Measurements from ENCODE around the gene ATXN1.

The ATXN1 gene

GRCh38 chr6:16343593-16343992, 417.7 kb downstream of the ATXN1 start:
- TF ChIP-seq GATA2 (IDR thresholded peaks at IDR 0.05; ENCODE audit: low read depth, low read length) (no peak), GATA3 (IDR thresholded peaks at IDR 0.05; ENCODE audit: low read depth, low read length) (no peak)

DNA sequence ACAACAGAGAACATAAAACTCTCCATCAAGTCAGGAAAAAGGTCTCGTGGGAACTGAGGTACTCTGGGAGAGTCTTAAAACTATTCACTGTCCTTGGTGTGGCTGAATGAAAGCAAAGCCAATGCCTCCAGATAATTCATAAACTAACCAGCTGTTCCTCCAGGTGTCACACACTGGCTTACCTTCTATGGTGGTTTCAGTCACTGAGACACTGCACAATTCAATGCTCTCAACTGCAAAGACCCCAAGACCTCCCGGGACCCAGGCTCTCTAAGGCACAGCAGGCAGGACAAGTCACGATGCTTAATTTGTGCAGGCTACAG, 422.0 kb downstream of the ATXN1 start:
- TF ChIP-seq GATA2 (IDR thresholded peaks at IDR 0.05; ENCODE audit: low read depth, low read length) (no peak), GATA3 (IDR thresholded peaks at IDR 0.05; ENCODE audit: low read depth, low read length) (no peak)

- TF ChIP-seq GATA3 (IDR thresholded peaks at IDR 0.05; ENCODE audit: low read depth, low read length) (no peak), GATA2 (IDR thresholded peaks at IDR 0.05; ENCODE audit: low read depth, low read length) (no peak)
These were observed 422.5 kb downstream of the ATXN1 start for GRCh38 chr6:16338577-16339264.

GRCh38 chr6:16337295-16337975, 423.8 kb downstream of the ATXN1 start:
- peak; percentile 63 for TF ChIP-seq GATA2 (IDR thresholded peaks at IDR 0.05; ENCODE audit: low read depth, low read length)
- no peak for TF ChIP-seq GATA3 (IDR thresholded peaks at IDR 0.05; ENCODE audit: low read depth, low read length)

DNA sequence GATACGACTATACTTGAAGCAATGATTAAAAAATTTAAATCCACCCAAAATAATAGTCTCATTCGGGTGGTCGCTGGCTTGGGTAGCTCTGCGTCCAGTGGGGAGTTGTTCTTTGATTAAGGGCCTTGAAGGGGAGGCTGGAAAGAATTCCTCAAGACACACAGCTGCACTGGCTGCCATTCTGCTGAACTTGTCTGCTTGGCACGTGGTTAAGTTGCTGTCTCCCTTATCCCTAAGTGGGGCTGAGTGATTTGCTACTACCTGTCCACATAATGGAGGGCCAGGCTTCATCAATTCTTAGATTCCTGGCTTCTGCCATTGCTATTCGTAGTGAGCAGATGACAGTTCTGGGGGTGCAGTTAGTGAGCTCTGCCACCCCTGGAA, 424.4 kb downstream of the ATXN1 start:
- TF ChIP-seq GATA2 (IDR thresholded peaks at IDR 0.05; ENCODE audit: low read depth, low read length) = no peak
- TF ChIP-seq GATA3 (IDR thresholded peaks at IDR 0.05; ENCODE audit: low read depth, low read length) = no peak

- TF ChIP-seq GATA3 (IDR thresholded peaks at IDR 0.05; ENCODE audit: low read depth, low read length) = no peak
- TF ChIP-seq GATA2 (IDR thresholded peaks at IDR 0.05; ENCODE audit: low read depth, low read length) = no peak
These were observed 425.0 kb downstream of the ATXN1 start for GRCh38 chr6:16336056-16336818.

- TF ChIP-seq GATA3 (IDR thresholded peaks at IDR 0.05; ENCODE audit: low read depth, low read length) (no peak), GATA2 (IDR thresholded peaks at IDR 0.05; ENCODE audit: low read depth, low read length) (no peak)
These were observed 426.1 kb downstream of the ATXN1 start for GRCh38 chr6:16335176-16335575.

- TF ChIP-seq GATA2 (IDR thresholded peaks at IDR 0.05; ENCODE audit: low read depth, low read length) = no peak
- TF ChIP-seq GATA3 (IDR thresholded peaks at IDR 0.05; ENCODE audit: low read depth, low read length) = no peak
These were observed 426.6 kb downstream of the ATXN1 start for GRCh38 chr6:16334671-16335070.

DNA sequence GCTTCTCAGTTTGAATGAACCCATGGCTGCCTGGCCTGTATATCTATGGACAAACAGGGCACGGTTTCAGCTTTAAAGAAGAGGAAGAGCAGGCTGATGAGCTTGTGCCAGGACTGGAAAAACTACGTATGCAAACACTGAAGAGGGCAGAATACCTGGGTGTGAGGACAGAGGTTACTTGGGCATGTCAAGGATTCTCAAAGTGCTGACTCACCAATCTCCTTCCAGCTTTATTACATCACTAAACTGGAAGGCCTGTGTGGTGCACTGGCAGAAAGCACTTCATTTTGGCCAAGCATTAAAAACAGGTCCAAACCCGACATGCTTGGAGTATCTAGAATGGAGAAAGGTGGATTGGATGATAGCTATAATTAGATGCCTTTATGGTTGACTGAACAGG, 427.7 kb downstream of the ATXN1 start:
- no peak for TF ChIP-seq GATA2 (IDR thresholded peaks at IDR 0.05; ENCODE audit: low read depth, low read length)
- TF ChIP-seq GATA3 (IDR thresholded peaks at IDR 0.05; ENCODE audit: low read depth, low read length) = no peak

DNA sequence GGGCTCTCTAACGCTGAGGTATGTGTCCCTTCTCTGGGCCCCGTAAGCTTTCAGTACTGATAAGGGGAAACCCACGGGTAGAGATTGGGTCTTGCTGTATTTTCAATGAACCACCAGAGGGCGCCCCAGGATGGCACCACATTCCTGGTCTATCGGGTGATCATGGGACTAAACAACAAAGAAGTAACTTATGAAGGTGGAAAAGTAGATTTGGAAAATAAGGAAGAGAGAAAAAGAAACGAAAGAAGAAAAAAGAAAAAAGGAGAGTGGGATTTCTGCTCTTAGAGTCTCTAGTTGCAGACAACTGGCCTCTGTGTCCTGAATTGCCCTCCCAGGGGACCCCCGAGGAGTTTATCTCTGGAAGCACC, 429.1 kb downstream of the ATXN1 start:
- TF ChIP-seq GATA2 (IDR thresholded peaks at IDR 0.05; ENCODE audit: low read depth, low read length) (peak; percentile 59), GATA3 (IDR thresholded peaks at IDR 0.05; ENCODE audit: low read depth, low read length) (no peak)

DNA sequence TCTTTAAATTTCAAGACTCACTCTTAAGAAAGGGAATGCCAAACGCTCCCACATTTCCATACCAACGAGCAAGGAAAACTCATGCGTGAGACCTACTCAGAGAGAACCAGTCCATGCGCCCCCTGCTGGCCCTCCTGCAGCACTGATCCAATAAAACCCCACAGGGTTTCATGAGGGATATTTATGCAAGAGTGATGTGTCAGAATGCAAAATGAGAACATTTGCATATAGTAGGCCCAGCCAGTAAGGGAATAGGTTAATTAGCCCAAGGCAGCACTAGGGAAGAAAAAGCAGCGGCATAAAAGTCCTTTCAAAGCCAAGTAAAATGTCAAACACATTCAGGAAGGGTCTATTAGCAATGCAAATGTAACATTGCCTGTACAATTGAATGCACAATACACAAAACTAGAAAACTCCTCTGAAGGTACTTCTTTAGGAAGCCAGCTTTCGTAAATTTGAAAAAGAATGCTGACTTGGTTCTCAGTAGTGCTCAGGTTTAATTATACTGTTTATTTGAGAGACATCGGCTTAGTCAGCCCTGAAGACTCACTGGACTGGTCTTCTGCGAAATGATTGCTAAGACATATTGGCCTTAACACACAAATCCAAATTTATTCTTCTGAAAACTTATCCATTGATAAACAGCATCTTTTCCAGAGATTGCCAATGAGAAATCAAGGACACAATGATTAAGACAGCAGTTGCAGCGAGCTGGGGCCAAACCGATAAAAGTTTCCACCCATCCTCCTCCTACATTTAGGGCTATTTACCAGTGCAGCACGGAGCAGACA, 429.7 kb downstream of the ATXN1 start:
- no peak for TF ChIP-seq GATA2 (IDR thresholded peaks at IDR 0.05; ENCODE audit: low read depth, low read length)
- TF ChIP-seq GATA3 (IDR thresholded peaks at IDR 0.05; ENCODE audit: low read depth, low read length) = no peak

- no peak for TF ChIP-seq GATA3 (IDR thresholded peaks at IDR 0.05; ENCODE audit: low read depth, low read length)
- TF ChIP-seq GATA2 (IDR thresholded peaks at IDR 0.05; ENCODE audit: low read depth, low read length) = no peak
These were observed 432.0 kb downstream of the ATXN1 start for GRCh38 chr6:16329233-16329632.

GRCh38 chr6:16327777-16328325, 433.4 kb downstream of the ATXN1 start:
- TF ChIP-seq GATA3 (IDR thresholded peaks at IDR 0.05; ENCODE audit: low read depth, low read length) (no peak), GATA2 (IDR thresholded peaks at IDR 0.05; ENCODE audit: low read depth, low read length) (no peak)
